NCI-H1092 treated with DMSO at 0.1 percent for 48 hours (cell line): ENCODE measurements around the gene PDK2.
A peak's percentile ranks its signal among the peaks of the same experiment; 100 is the strongest.
"Not testable (repeated sequence)": the region's sequence is repeated elsewhere in the genome, so short reads cannot be mapped to it uniquely, and the experiment has no call there.

Source experiments
- DNase-seq: peaks from one replicate; lab custom pipeline; 2025; lab: John Stamatoyannopoulos, UW

Gene PDK2

DNA sequence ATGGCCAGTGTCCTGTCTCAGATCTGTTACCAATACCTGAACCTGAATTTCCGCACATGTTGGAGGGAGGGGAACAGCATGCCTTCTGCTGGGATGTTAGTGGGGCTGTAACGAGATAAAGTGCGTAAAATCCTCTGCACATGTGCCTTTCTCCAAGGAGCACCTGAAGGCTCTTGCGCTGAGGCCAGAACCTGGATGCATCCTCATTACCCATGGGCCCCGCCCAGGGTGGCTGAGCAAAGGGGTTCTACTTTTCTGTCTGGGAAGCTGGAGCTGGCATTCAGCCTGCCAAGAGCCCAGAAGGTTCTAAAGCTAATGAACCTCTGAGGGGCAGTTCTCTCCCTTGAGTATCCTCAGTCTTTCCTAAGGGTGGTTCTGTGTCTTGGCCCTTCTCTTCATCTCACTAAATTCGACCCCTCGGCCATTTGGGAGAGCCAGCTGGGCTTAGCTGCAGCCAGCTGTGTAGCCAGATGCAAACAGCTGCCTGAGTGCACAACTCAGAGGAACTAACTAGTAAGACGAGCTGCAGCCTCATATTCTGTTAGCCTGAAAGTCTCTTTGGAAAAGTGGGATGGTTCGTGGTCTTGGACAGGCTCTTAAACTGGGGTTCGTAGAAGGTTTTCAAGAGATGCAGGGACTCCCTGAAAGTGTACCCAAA is 36.7 kb upstream of the PDK2 start:
- DNase-seq = no peak

GRCh38 chr17:50059256-50059655 is 35.9 kb upstream of the PDK2 start:
- no peak for DNase-seq

- DNase-seq = no peak
These were observed 35.3 kb upstream of the PDK2 start for GRCh38 chr17:50059759-50060273.

DNA sequence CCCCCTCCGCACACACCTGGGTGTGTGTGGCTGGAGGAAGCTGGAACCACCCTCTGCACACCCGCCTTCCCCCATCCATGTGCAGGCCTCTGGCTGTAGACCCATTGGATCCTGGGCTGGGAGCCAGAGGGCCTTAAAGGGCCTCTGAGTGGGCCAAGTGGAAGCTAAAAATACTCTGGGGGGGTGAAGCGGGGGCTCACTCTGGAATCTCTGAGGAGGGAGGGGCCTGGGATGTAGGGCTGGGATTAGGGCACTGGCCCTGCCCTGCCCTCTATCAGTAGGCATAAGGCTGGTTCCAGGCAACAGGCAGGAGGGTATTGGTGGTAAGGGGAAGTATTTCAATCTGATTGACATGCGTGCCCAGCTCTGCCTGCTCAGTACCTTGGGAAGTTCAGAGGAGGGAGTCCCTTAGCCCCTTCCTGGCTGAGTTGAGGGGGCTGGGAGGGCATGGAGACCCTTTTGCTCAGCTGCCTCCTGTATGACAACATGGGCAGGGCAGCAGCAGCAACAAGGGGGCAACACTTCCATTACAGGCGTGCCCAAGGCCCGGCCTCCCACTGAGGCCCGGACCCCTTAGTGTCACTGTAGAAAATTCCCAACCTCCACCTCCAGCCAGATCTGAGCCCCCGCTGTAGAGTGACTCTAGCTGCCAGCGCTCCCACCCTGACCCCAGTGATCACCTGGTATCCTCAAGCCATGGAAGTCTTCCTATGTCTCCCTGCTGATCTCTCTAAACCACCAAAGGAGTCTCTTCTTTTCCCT is 34.0 kb upstream of the PDK2 start:
- DNase-seq = peak; percentile 6

GRCh38 chr17:50061713-50062045 is 33.5 kb upstream of the PDK2 start:
- DNase-seq = not testable (repeated sequence)

GRCh38 chr17:50062293-50063243 is 32.6 kb upstream of the PDK2 start:
- DNase-seq = no peak

DNA sequence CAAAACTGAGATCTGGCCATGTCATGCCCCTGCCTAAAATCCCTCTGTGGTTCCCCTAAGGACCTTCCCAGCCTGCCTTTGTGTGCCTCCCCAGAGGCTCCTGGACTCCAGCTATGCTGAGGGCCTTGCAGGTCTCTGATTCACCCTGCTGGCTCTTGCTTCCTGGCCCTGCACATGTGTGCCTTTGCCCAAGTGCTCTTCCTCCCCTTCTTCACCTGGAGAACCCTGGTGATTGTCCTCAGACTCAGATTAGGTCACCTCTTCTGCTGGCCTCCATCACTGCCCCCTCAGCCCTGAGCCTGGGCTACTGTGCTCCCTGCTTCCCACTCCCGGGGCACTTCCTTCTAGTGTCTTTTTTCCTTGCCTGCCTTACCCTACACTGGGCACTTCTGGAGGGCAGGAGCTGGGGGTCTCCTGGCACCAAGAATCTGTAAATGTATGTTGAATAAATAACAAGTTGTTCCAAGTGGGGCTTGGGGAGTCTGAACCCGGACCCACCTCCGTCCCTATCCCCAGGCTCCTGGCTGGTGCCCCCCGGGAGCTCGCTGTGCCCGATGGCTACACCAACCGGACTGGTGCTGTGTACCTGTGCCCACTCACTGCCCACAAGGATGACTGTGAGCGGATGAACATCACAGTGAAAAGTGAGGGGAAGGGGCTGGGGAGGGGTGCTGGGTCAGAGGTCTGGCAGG is 31.4 kb upstream of the PDK2 start:
- no peak for DNase-seq

DNA sequence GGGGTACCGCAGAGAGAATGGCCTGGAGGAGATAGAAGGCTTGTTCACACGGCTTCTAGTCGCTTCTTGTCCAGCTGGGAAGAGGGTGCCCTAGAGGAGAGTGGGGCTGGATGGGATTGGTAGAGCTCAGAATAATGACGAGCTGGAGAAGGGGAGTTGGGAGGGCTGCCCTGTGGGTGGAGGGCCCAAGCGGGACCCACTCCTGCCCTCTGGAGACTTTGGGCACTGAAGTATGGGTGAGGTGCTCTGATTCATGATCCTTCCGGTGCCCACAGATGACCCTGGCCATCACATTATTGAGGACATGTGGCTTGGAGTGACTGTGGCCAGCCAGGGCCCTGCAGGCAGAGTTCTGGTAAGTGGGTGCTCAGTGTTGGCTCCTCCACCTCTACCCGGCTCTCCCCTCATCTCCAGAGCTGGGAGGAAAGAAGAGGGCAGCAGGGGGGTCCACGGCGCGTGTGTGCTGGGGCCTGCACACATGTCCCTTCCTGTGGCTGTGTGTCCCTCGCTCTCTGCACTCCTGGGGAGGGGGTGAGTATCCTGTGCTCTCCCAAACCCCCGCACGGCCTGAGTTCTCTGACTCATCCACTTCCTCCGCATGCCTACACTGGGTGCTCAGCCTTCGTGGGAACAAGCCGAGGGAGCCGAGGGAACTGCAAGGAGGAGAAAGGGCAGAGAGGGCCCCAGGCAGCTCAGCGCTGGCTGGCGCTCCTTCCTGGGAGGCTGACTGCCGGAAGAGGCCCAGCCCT is 30.7 kb upstream of the PDK2 start:
- DNase-seq = no peak

GRCh38 chr17:50065056-50065455 is 30.1 kb upstream of the PDK2 start:
- no peak for DNase-seq

- DNase-seq = no peak
These were observed 28.2 kb upstream of the PDK2 start for GRCh38 chr17:50066995-50067394.

DNA sequence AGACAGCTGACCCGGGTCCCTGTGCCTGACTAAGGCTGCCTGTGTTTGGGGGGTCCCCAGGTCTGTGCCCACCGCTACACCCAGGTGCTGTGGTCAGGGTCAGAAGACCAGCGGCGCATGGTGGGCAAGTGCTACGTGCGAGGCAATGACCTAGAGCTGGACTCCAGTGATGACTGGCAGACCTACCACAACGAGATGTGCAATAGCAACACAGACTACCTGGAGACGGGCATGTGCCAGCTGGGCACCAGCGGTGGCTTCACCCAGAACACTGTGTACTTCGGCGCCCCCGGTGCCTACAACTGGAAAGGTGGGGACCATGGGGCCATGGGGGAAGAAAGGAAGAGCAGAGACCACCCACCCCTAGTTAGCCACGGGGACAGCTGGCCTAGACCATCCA is 27.2 kb upstream of the PDK2 start:
- no peak for DNase-seq

DNA sequence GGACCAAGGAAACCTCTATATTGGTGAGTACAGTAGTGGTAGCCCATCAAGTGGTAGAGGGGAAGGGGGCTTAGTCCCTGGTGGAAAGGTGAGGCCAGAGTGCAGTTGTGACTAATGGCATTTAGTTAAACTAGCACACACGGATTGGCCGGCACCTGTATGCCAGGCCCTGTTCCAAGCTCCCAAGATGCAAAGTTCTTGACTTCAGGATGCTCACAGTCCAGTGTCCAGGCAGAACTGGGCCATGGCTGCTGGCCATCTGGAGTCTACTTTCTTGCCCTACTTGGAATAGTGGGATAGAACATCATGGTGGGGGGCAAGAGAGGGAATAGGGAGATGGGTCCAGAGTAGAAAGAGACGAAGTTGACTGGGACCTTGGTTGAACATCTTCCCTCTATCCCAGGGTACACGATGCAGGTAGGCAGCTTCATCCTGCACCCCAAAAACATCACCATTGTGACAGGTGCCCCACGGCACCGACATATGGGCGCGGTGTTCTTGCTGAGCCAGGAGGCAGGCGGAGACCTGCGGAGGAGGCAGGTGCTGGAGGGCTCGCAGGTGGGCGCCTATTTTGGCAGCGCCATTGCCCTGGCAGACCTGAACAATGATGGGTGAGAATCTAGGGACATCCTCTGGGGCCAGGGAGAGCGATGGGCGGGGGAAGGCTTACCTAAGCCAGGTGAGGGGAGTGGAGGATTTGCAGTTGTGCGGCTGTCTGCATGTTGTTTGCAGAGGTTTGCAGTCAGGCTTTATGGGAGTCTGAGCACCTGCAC is 24.1 kb upstream of the PDK2 start:
- DNase-seq = no peak

GRCh38 chr17:50071692-50072091 is 23.5 kb upstream of the PDK2 start:
- DNase-seq = no peak

DNA sequence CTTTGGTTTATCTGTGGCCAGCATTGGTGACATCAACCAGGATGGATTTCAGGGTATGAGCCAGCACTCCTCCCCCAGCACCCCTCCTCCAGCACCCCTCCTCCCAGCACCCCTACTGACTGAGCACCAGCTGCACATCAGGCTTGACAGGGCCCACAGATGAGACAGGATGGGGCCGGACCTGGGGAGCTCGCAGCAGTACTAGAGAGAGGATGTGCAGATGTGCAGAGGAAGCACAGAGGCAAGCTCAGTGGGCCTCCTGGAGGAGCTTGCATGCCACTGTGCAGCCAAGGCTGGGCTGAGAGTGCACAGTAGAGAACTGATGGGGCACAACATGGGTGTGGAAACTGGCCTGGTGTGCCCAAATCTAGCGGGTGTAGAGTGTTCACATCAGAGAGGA is 23.0 kb upstream of the PDK2 start:
- no peak for DNase-seq

DNA sequence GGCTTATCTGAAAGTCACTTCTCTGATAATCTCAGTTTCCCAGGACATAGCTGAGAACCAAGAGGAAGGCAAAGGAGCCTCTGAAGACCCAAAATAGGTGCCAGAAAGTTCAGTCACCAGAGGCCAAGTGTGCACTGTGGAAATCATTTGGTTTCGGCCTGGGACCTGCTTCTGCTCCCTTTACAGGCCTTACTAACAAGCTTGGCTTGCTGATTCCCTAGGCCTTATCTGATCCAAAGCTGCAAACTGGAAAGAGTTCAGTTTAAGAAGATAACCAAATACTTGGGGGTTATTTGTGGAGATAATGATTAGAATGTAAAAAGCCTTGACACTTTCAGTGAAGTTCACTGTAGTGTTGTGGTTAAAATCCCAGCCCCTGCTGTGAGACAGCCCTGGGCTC is 22.2 kb upstream of the PDK2 start:
- DNase-seq = no peak

DNA sequence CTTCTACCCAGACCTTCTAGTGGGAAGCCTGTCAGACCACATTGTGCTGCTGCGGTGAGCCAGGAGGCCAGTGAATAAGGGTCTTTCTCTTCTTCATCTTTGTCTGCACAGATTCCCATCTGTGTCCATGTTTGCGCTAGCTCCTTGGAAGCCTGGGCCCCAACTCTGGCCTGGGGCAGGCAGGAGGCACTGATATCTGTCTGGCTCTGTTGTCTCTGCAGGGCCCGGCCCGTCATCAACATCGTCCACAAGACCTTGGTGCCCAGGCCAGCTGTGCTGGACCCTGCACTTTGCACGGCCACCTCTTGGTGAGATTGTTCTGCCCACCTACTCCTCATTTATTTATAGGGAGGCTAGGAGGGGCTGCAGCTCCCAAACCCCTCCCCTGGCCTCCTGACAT is 20.9 kb upstream of the PDK2 start:
- DNase-seq = no peak

DNA sequence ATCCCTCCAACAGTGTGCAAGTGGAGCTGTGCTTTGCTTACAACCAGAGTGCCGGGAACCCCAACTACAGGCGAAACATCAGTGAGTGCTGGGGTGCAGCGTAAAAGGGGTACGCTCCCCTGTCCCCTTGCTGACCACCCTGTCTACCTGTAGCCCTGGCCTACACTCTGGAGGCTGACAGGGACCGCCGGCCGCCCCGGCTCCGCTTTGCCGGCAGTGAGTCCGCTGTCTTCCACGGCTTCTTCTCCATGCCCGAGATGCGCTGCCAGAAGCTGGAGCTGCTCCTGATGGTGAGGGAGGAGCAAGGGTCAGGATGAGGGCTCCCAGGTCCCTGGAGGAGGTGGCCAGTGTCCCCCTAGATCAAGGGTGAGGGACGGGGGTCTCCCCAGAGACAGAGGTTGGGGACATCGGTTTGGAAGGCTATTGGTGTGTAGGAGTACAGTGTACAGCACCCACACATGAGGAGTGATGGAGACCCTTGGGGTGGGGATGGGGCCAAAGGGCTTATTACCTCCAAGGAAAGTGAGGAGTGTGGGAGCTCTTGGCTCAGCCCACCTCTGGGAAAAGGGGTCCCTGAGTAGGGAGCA is 19.6 kb upstream of the PDK2 start:
- DNase-seq = no peak

DNA sequence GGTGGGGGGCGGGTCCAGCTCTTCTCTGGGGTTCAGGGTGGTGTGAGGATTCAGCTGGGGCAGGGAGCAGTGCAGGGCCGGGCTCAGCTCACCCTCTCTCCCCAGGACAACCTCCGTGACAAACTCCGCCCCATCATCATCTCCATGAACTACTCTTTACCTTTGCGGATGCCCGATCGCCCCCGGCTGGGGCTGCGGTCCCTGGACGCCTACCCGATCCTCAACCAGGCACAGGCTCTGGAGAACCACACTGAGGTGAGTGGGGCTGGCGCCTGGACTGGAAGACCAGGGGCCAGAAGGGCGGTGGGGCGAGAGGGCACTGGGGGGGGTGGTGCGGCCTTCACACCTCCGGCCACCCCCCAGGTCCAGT is 18.9 kb upstream of the PDK2 start:
- DNase-seq = no peak

GRCh38 chr17:50076591-50077235 is 18.4 kb upstream of the PDK2 start:
- DNase-seq = no peak

DNA sequence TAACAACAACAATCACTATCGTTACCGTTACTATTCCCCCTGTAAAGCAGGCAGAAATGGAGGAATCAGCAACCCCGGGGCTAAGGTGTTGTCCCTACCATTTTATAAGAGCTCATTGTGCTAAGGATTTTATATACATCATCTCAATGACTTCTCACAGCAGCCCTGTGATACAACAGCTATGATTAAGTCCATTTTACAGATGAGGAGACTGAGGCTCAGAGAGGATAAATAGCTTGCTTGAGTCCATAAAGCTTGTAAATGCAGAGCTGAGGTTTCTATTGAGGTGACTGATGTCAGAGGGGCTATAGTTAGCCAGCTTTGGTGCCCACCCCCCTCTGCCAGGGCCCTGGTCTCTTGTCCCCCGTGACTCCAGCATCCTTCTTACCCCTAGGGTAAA is 16.7 kb upstream of the PDK2 start:
- no peak for DNase-seq
